LHCN-M2 (cell line): ENCODE measurements around the gene EPB41L5. TPM values are rescaled to one million over a fixed set of nuclear protein-coding genes. Genes with fewer than 3 reads are reported as not detected.
"Not testable (repeated sequence)": the region's sequence is repeated elsewhere in the genome, so short reads cannot be mapped to it uniquely, and the experiment has no call there.

Experiments
- DNase-seq: peaks from one replicate; pipeline ENCODE4 v3.0.0-alpha.2; 2012; ENCODE audit warnings: low read depth
- polyA plus RNA-seq: library from polyadenylated mRNA; unstranded; fragments of >200 nt; gene quantifications from one replicate; pipeline ENCODE4 v1.2.1, GENCODE V29; 2012; ENCODE audit warnings: missing spikeins
- total RNA-seq: library from RNA; depleted of rRNA; stranded (reverse); fragments of >200 nt; gene quantifications from 2 replicates; pipeline ENCODE4 v1.2.3, GENCODE V29; 2014; rRNA removed

Gene EPB41L5
- 13.9 and 14.0 TPM in 2 replicates for total RNA-seq
- polyA plus RNA-seq: 4.2 TPM

- DNase-seq: peak; percentile 90
Measured at GRCh38 chr2:120012771-120013596, at the start of gene EPB41L5. EPB41L5 (plus strand) TSS chr2:120013077; CDS start chr2:120019085, 6,008 bp downstream.

GRCh38 chr2:119981896-119982295, 31.0 kb upstream of the EPB41L5 start:
- no peak for DNase-seq

- no peak for DNase-seq
Measured at GRCh38 chr2:119982506-119982905, 30.4 kb upstream of the EPB41L5 start.

GRCh38 chr2:119983108-119983507, 29.8 kb upstream of the EPB41L5 start:
- DNase-seq: peak; percentile 26

GRCh38 chr2:119996148-119996547, 16.7 kb upstream of the EPB41L5 start:
- DNase-seq: no peak

- not testable (repeated sequence) for DNase-seq
Measured at GRCh38 chr2:119996896-119997891, 15.7 kb upstream of the EPB41L5 start.

GRCh38 chr2:120001471-120001870, 11.4 kb upstream of the EPB41L5 start:
- DNase-seq: no peak

- no peak for DNase-seq
Measured at GRCh38 chr2:120004254-120004653, 8.6 kb upstream of the EPB41L5 start.

- no peak for DNase-seq
Measured at GRCh38 chr2:120005834-120006521, 6.9 kb upstream of the EPB41L5 start.

- DNase-seq: no peak
Measured at GRCh38 chr2:120007851-120008250, 5.0 kb upstream of the EPB41L5 start.

- DNase-seq: no peak
Measured at GRCh38 chr2:120012363-120012762, 514 bp upstream of the EPB41L5 start.

- DNase-seq: no peak
Measured at GRCh38 chr2:120013597-120014223, 833 bp downstream of the EPB41L5 start.

GRCh38 chr2:120014226-120014980, 1.5 kb downstream of the EPB41L5 start:
- no peak for DNase-seq

- DNase-seq: no peak
Measured at GRCh38 chr2:120016800-120017199, 3.9 kb downstream of the EPB41L5 start.

- peak; percentile 19 for DNase-seq
Measured at GRCh38 chr2:120017201-120017600, 4.3 kb downstream of the EPB41L5 start.

GRCh38 chr2:120018549-120018948, 5.7 kb downstream of the EPB41L5 start:
- no peak for DNase-seq

- no peak for DNase-seq
Measured at GRCh38 chr2:120020554-120020953, 7.7 kb downstream of the EPB41L5 start.

GRCh38 chr2:120022505-120022904, 9.6 kb downstream of the EPB41L5 start:
- not testable (repeated sequence) for DNase-seq

GRCh38 chr2:120026890-120027289, 14.0 kb downstream of the EPB41L5 start:
- DNase-seq: no peak

- DNase-seq: no peak
Measured at GRCh38 chr2:120028795-120029194, 15.9 kb downstream of the EPB41L5 start.
